WTC11 (cell line): ENCODE measurements around the gene ANKS6.

Source experiments
- NFYB ChIP-seq: sonication (generic); formaldehyde crosslinking; conservative IDR thresholded peaks from 2 replicates; pipeline ENCODE4 v1.8.0; 2022; ENCODE audit warnings: low read depth, missing genetic modification reagents
- SP1 ChIP-seq: sonication (generic); formaldehyde crosslinking; conservative IDR thresholded peaks from 2 replicates; pipeline ENCODE4 v1.8.1; 2022; ENCODE audit warnings: missing genetic modification reagents
- STAT6 ChIP-seq: sonication (generic); formaldehyde crosslinking; conservative IDR thresholded peaks from 2 replicates; pipeline ENCODE4 v1.8.1; 2023; ENCODE audit warnings: mild to moderate bottlenecking, low read depth, missing genetic modification reagents, moderate library complexity
- TEAD4 ChIP-seq: sonication (generic); formaldehyde crosslinking; IDR thresholded peaks from 2 replicates; pipeline ENCODE4 v1.8.0; 2022; ENCODE audit warnings: mild to moderate bottlenecking, missing genetic modification reagents
- TF ChIP-seq, protein P1 (sequence below): fragments of 200-600 bp; IDR thresholded peaks from 2 replicates; pipeline ENCODE4 v1.8.0; 2022; ENCODE audit warnings: antibody characterized with exemption
- TF ChIP-seq, protein P2 (sequence below): sonication (generic); formaldehyde crosslinking; IDR thresholded peaks from 2 replicates; pipeline ENCODE4 v1.8.0; 2022; ENCODE audit warnings: mild to moderate bottlenecking, missing genetic modification reagents
- TF ChIP-seq, protein P3 (sequence below): sonication (generic); formaldehyde crosslinking; IDR thresholded peaks from 2 replicates; pipeline ENCODE4 v1.8.1; 2022; ENCODE audit warnings: mild to moderate bottlenecking, missing genetic modification reagents, moderate library complexity, borderline replicate concordance
- TF ChIP-seq, protein P4 (sequence below): sonication (generic); formaldehyde crosslinking; IDR thresholded peaks from 2 replicates; pipeline ENCODE4 v1.8.0; 2023; ENCODE audit warnings: missing genetic modification reagents

- TF ChIP-seq SP1 (CRISPR knock-in tag) (no peak), NFYB (CRISPR knock-in tag) (no peak), STAT6 (CRISPR knock-in tag) (no peak), TEAD4 (no peak)
- TF ChIP-seq, protein P1, sequence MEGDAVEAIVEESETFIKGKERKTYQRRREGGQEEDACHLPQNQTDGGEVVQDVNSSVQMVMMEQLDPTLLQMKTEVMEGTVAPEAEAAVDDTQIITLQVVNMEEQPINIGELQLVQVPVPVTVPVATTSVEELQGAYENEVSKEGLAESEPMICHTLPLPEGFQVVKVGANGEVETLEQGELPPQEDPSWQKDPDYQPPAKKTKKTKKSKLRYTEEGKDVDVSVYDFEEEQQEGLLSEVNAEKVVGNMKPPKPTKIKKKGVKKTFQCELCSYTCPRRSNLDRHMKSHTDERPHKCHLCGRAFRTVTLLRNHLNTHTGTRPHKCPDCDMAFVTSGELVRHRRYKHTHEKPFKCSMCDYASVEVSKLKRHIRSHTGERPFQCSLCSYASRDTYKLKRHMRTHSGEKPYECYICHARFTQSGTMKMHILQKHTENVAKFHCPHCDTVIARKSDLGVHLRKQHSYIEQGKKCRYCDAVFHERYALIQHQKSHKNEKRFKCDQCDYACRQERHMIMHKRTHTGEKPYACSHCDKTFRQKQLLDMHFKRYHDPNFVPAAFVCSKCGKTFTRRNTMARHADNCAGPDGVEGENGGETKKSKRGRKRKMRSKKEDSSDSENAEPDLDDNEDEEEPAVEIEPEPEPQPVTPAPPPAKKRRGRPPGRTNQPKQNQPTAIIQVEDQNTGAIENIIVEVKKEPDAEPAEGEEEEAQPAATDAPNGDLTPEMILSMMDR, result no peak
- TF ChIP-seq, protein P2, sequence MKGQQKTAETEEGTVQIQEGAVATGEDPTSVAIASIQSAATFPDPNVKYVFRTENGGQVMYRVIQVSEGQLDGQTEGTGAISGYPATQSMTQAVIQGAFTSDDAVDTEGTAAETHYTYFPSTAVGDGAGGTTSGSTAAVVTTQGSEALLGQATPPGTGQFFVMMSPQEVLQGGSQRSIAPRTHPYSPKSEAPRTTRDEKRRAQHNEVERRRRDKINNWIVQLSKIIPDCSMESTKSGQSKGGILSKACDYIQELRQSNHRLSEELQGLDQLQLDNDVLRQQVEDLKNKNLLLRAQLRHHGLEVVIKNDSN (CRISPR knock-in tag), result no peak
- TF ChIP-seq, protein P3, sequence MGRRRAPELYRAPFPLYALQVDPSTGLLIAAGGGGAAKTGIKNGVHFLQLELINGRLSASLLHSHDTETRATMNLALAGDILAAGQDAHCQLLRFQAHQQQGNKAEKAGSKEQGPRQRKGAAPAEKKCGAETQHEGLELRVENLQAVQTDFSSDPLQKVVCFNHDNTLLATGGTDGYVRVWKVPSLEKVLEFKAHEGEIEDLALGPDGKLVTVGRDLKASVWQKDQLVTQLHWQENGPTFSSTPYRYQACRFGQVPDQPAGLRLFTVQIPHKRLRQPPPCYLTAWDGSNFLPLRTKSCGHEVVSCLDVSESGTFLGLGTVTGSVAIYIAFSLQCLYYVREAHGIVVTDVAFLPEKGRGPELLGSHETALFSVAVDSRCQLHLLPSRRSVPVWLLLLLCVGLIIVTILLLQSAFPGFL (CRISPR knock-in tag), result no peak
- TF ChIP-seq, protein P4, sequence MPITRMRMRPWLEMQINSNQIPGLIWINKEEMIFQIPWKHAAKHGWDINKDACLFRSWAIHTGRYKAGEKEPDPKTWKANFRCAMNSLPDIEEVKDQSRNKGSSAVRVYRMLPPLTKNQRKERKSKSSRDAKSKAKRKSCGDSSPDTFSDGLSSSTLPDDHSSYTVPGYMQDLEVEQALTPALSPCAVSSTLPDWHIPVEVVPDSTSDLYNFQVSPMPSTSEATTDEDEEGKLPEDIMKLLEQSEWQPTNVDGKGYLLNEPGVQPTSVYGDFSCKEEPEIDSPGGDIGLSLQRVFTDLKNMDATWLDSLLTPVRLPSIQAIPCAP, result no peak
These were observed 4.5 kb downstream of the ANKS6 start for GRCh38 chr9:98791608-98792490.
